ENCODE data around the gene NDUFA13. TPM values are rescaled to one million over a fixed set of nuclear protein-coding genes. Genes with fewer than 3 reads are reported as not detected.

Gene NDUFA13
- total RNA-seq, 2 donors from 2014 or later, result 175 to 195 TPM

- Mint-ChIP-seq H3K36me3 (ENCODE audit: low read depth) (peaks cover 4% of the 10 kb centered on the region), H3K27ac (peak overlapping the region; percentile 49), H3K27me3 (no peaks in the 10 kb centered on the region), H3K4me1 (peaks cover 25% of the 10 kb centered on the region), H3K4me3 (no peak overlapping the region)
- H3K9me3 ChIP-seq (ENCODE audit: control insufficient read depth, low read length, poor library complexity, severe bottlenecking), result no peaks in the 10 kb centered on the region
- no peak for ATAC-seq
- DNase-seq, result no peak
Measured at GRCh38 chr19:19558055-19558454, 42.0 kb downstream of the NDUFA13 start.

GRCh38 chr19:19558636-19559035 is 42.6 kb downstream of the NDUFA13 start:
- no peaks in the 10 kb centered on the region for H3K9me3 ChIP-seq (ENCODE audit: control insufficient read depth, low read length, poor library complexity, severe bottlenecking)
- Mint-ChIP-seq H3K4me3 (peak overlapping the region; percentile 70), H3K36me3 (ENCODE audit: low read depth) (peaks cover 4% of the 10 kb centered on the region), H3K4me1 (peaks cover 26% of the 10 kb centered on the region), H3K27ac (peak overlapping the region; percentile 49), H3K27me3 (no peaks in the 10 kb centered on the region)
- no peak for ATAC-seq
- no peak for DNase-seq

GRCh38 chr19:19559931-19560330 is 43.9 kb downstream of the NDUFA13 start:
- peak overlapping the region; percentile 49 for H3K27ac Mint-ChIP-seq
- peak; percentile 19 for ATAC-seq
- H3K27me3 Mint-ChIP-seq, result no peaks in the 10 kb centered on the region
- H3K4me1 Mint-ChIP-seq, result peaks cover 24% of the 10 kb centered on the region
- peaks cover 4% of the 10 kb centered on the region for H3K36me3 Mint-ChIP-seq (ENCODE audit: low read depth)
- DNase-seq, result no peak
- no peak overlapping the region for H3K4me3 Mint-ChIP-seq
- no peaks in the 10 kb centered on the region for H3K9me3 ChIP-seq (ENCODE audit: control insufficient read depth, low read length, poor library complexity, severe bottlenecking)

- H3K4me3 Mint-ChIP-seq, result peak overlapping the region; percentile 76
- peaks cover 24% of the 10 kb centered on the region for H3K4me1 Mint-ChIP-seq
- H3K9me3 ChIP-seq (ENCODE audit: control insufficient read depth, low read length, poor library complexity, severe bottlenecking), result no peaks in the 10 kb centered on the region
- ATAC-seq (no peak), DNase-seq (no peak)
- peaks cover 4% of the 10 kb centered on the region for H3K36me3 Mint-ChIP-seq (ENCODE audit: low read depth)
- H3K27me3 Mint-ChIP-seq, result no peaks in the 10 kb centered on the region
- H3K27ac Mint-ChIP-seq, result peak overlapping the region; percentile 90
Measured at GRCh38 chr19:19561946-19562664, 46.1 kb downstream of the NDUFA13 start.

- H3K36me3 Mint-ChIP-seq (ENCODE audit: low read depth), result peaks cover 7% of the 10 kb centered on the region
- H3K27ac Mint-ChIP-seq, result peak overlapping the region; percentile 90
- peak overlapping the region; percentile 76 for H3K4me3 Mint-ChIP-seq
- no peaks in the 10 kb centered on the region for H3K27me3 Mint-ChIP-seq
- peaks cover 24% of the 10 kb centered on the region for H3K4me1 Mint-ChIP-seq
- no peak for DNase-seq
- ATAC-seq, result peak; percentile 61
- H3K9me3 ChIP-seq (ENCODE audit: control insufficient read depth, low read length, poor library complexity, severe bottlenecking), result no peaks in the 10 kb centered on the region
Measured at GRCh38 chr19:19562665-19563347, 46.8 kb downstream of the NDUFA13 start.

GRCh38 chr19:19563348-19563848 is 47.4 kb downstream of the NDUFA13 start:
- no peak for DNase-seq
- Mint-ChIP-seq H3K4me3 (no peak overlapping the region), H3K4me1 (peaks cover 24% of the 10 kb centered on the region), H3K27ac (peak overlapping the region; percentile 90), H3K27me3 (no peaks in the 10 kb centered on the region), H3K36me3 (ENCODE audit: low read depth) (peaks cover 7% of the 10 kb centered on the region)
- no peaks in the 10 kb centered on the region for H3K9me3 ChIP-seq (ENCODE audit: control insufficient read depth, low read length, poor library complexity, severe bottlenecking)
- ATAC-seq, result peak; percentile 14

- Mint-ChIP-seq H3K36me3 (ENCODE audit: low read depth) (peaks cover 9% of the 10 kb centered on the region), H3K27me3 (no peaks in the 10 kb centered on the region), H3K27ac (peak overlapping the region; percentile 45), H3K4me1 (peaks cover 15% of the 10 kb centered on the region), H3K4me3 (no peak overlapping the region)
- ATAC-seq (no peak), DNase-seq (no peak)
- H3K9me3 ChIP-seq (ENCODE audit: control insufficient read depth, low read length, poor library complexity, severe bottlenecking), result no peaks in the 10 kb centered on the region
Measured at GRCh38 chr19:19566306-19566705, 50.3 kb downstream of the NDUFA13 start.

- no peak for ATAC-seq
- no peaks in the 10 kb centered on the region for H3K9me3 ChIP-seq (ENCODE audit: control insufficient read depth, low read length, poor library complexity, severe bottlenecking)
- no peaks in the 10 kb centered on the region for H3K27me3 Mint-ChIP-seq
- DNase-seq, result no peak
- peak overlapping the region; percentile 45 for H3K27ac Mint-ChIP-seq
- peaks cover 9% of the 10 kb centered on the region for H3K36me3 Mint-ChIP-seq (ENCODE audit: low read depth)
- peaks cover 12% of the 10 kb centered on the region for H3K4me1 Mint-ChIP-seq
- no peak overlapping the region for H3K4me3 Mint-ChIP-seq
Measured at GRCh38 chr19:19567391-19567790, 51.4 kb downstream of the NDUFA13 start.

GRCh38 chr19:19568802-19569756 is 53.1 kb downstream of the NDUFA13 start:
- Mint-ChIP-seq H3K4me3 (no peak overlapping the region), H3K27me3 (no peaks in the 10 kb centered on the region), H3K27ac (peak overlapping the region; percentile 74), H3K36me3 (ENCODE audit: low read depth) (peaks cover 11% of the 10 kb centered on the region), H3K4me1 (peaks cover 9% of the 10 kb centered on the region)
- ATAC-seq (no peak), DNase-seq (no peak)
- H3K9me3 ChIP-seq (ENCODE audit: control insufficient read depth, low read length, poor library complexity, severe bottlenecking), result no peaks in the 10 kb centered on the region

GRCh38 chr19:19570571-19570970 is 54.5 kb downstream of the NDUFA13 start:
- H3K9me3 ChIP-seq (ENCODE audit: control insufficient read depth, low read length, poor library complexity, severe bottlenecking), result no peaks in the 10 kb centered on the region
- ATAC-seq (no peak), DNase-seq (no peak)
- Mint-ChIP-seq H3K4me1 (peaks cover 11% of the 10 kb centered on the region), H3K27ac (peak overlapping the region; percentile 80), H3K27me3 (no peaks in the 10 kb centered on the region), H3K4me3 (no peak overlapping the region), H3K36me3 (ENCODE audit: low read depth) (peaks cover 11% of the 10 kb centered on the region)

- H3K4me1 Mint-ChIP-seq, result peaks cover 12% of the 10 kb centered on the region
- peak overlapping the region; percentile 80 for H3K27ac Mint-ChIP-seq
- H3K36me3 Mint-ChIP-seq (ENCODE audit: low read depth), result peaks cover 11% of the 10 kb centered on the region
- ATAC-seq (no peak), DNase-seq (no peak)
- H3K9me3 ChIP-seq (ENCODE audit: control insufficient read depth, low read length, poor library complexity, severe bottlenecking), result no peaks in the 10 kb centered on the region
- H3K27me3 Mint-ChIP-seq, result no peaks in the 10 kb centered on the region
- H3K4me3 Mint-ChIP-seq, result peak overlapping the region; percentile 53
Measured at GRCh38 chr19:19571071-19571786, 55.2 kb downstream of the NDUFA13 start.

GRCh38 chr19:19575411-19575810 is 59.4 kb downstream of the NDUFA13 start:
- Mint-ChIP-seq H3K27me3 (no peaks in the 10 kb centered on the region), H3K4me3 (no peak overlapping the region), H3K4me1 (peaks cover 8% of the 10 kb centered on the region), H3K36me3 (ENCODE audit: low read depth) (peaks cover 6% of the 10 kb centered on the region), H3K27ac (peak overlapping the region; percentile 61)
- DNase-seq, result no peak
- no peak for ATAC-seq
- H3K9me3 ChIP-seq (ENCODE audit: control insufficient read depth, low read length, poor library complexity, severe bottlenecking), result no peaks in the 10 kb centered on the region
